K562 (cell line): ENCODE results near the gene SLC30A7. TPM values are rescaled to one million over a fixed set of nuclear protein-coding genes. Genes with fewer than 3 reads are reported as not detected.

Experiments used
- ATAC-seq: fragments of 200-7000 bp; cut with Tn5 transposase; 3 replicates; pipeline ENCODE4 v1.9.1; 2020; ENCODE audit warnings: moderate library complexity
- BruUV-seq: library from RNA; stranded (reverse); fragments of 400-500 nt; replicated peaks from 2 replicates; lab custom pipeline; 2021; lab: Mats Ljungman, UMichigan
- CTCF ChIA-PET: fragments of 300-600 bp; formaldehyde crosslinking; extraction: SDS; loops from one replicate; lab custom pipeline; 2021; ENCODE audit warnings: low intra/inter-chr PET ratio; lab: Yijun Ruan, JAX
- POLR2A ChIA-PET: fragments of 300-600, 350-650 bp; sonication (Branson Sonifier 250); formaldehyde crosslinking; extraction: SDS; loops from one replicate; lab custom pipeline; 2021; ENCODE audit warnings: antibody characterized with exemption, inconsistent platforms; lab: Yijun Ruan, JAX
- DNase-seq, 4 experiments: peaks; one replicate each; pipeline versions ENCODE4 v3.0.0 to v3.0.0-alpha.2; 2011 to 2018; ENCODE audit warnings: low spot score in 3 of 4, mixed read lengths in 3 of 4; ENCODE audit errors: extremely low read depth in 1 of 4
- FAIRE-seq: peaks from 2 replicates; lab custom pipeline; 2011; peaks lifted over from hg19 to GRCh38; lab: Jason Lieb, UNC
- H2AFZ ChIP-seq: 2 replicates; pipeline ENCODE4 v1.6.0; 2011; ENCODE audit warnings: low read depth, low read length, control low read depth, inconsistent platforms
- H3K27ac ChIP-seq: fragments of 200-600 bp; 3 replicates; pipeline ENCODE4 v1.8.0; 2011; ENCODE audit warnings: low read depth, mild to moderate bottlenecking, control low read depth, inconsistent platforms, low read length, moderate library complexity, mixed read lengths; ENCODE audit errors: extremely low read depth
- H3K27me3 ChIP-seq, 2 experiments: fragments of 300-600 bp in 1 of 2; 2 replicates in 1 of 2; 3 replicates in 1 of 2; pipeline versions ENCODE4 v1.6.0 to v1.8.0; 2011; ENCODE audit warnings: inconsistent platforms in 2 of 2, low read length in 2 of 2, mild to moderate bottlenecking in 1 of 2, mixed read lengths in 1 of 2, moderate library complexity in 1 of 2; ENCODE audit not compliant: control insufficient read depth in 2 of 2, insufficient read depth in 2 of 2
- H3K36me3 ChIP-seq: fragments of 300-600 bp; 3 replicates; pipeline ENCODE4 v1.8.0; 2011; ENCODE audit warnings: mild to moderate bottlenecking, low read length, inconsistent platforms; ENCODE audit not compliant: control insufficient read depth, insufficient read depth
- H3K4me1 ChIP-seq, 2 experiments: fragments of 200-600 bp in 1 of 2; replicated peaks in 1 of 2; 2 replicates in 1 of 2; 3 replicates in 1 of 2; pipeline versions ENCODE4 v1.5.1 to v1.8.0; 2011; ENCODE audit warnings: inconsistent platforms in 2 of 2, low read length in 2 of 2, mild to moderate bottlenecking in 1 of 2, mixed read lengths in 1 of 2, moderate library complexity in 1 of 2; ENCODE audit not compliant: control insufficient read depth in 2 of 2, insufficient read depth in 2 of 2
- H3K4me2 ChIP-seq: 2 replicates; pipeline ENCODE4 v1.6.1; 2011; ENCODE audit warnings: low read length, control low read depth, inconsistent platforms, mixed read lengths; ENCODE audit not compliant: insufficient read depth
- H3K4me3 ChIP-seq: fragments of 200-600 bp; sonication (generic), shearing (Covaris generic); 2 replicates; pipeline ENCODE4 v1.5.1; 2016; ENCODE audit warnings: control low read depth, inconsistent platforms
- H3K79me2 ChIP-seq: fragments of 200-600 bp; 3 replicates; pipeline ENCODE4 v1.8.0; 2011; ENCODE audit warnings: low read length, inconsistent platforms; ENCODE audit not compliant: control insufficient read depth, insufficient read depth
- H3K9ac ChIP-seq, 2 experiments: 2 replicates each; pipeline versions ENCODE4 v1.6.0 to v1.6.1; 2011; ENCODE audit warnings: low read depth in 2 of 2, low read length in 2 of 2, control low read depth in 1 of 2, inconsistent platforms in 1 of 2, mild to moderate bottlenecking in 1 of 2, mixed read lengths in 1 of 2; ENCODE audit not compliant: insufficient read depth in 1 of 2
- H3K9me1 ChIP-seq: one replicate; pipeline ENCODE4 v1.6.0; 2011; ENCODE audit warnings: inconsistent platforms, mild to moderate bottlenecking, low read length, moderate library complexity; ENCODE audit not compliant: control insufficient read depth, insufficient read depth
- H3K9me3 ChIP-seq: replicated peaks from 2 replicates; pipeline ENCODE4 v1.5.1; 2011; ENCODE audit warnings: low read depth, low read length, inconsistent platforms; ENCODE audit not compliant: control insufficient read depth, insufficient read depth
- H4K20me1 ChIP-seq: replicated peaks from 2 replicates; pipeline ENCODE4 v1.6.1; 2011; ENCODE audit warnings: low read length, inconsistent platforms, mixed read lengths; ENCODE audit not compliant: control insufficient read depth, insufficient read depth
- CCNT2 ChIP-seq: IDR thresholded peaks from 2 replicates; pipeline ENCODE4 v1.6.1; 2011; ENCODE audit warnings: borderline replicate concordance, low read depth, mild to moderate bottlenecking, moderate library complexity, mixed read lengths, low read length; ENCODE audit not compliant: insufficient read length; ENCODE audit errors: extremely low read depth
- CSDE1 ChIP-seq, 2 experiments: fragments of 450-650 bp; IDR thresholded peaks; 2 replicates each; pipeline ENCODE4 v1.6.1; 2016; ENCODE audit warnings: mild to moderate bottlenecking in 1 of 2
- DPF2 ChIP-seq: fragments of 450-650 bp; IDR thresholded peaks from 2 replicates; pipeline ENCODE4 v1.6.1; 2016
- PTBP1 ChIP-seq: fragments of 200-400 bp; formaldehyde crosslinking; IDR thresholded peaks from 2 replicates; pipeline ENCODE4 v1.6.1; 2017; ENCODE audit warnings: low read depth, low read length
- RBM17 ChIP-seq: fragments of 200-400 bp; formaldehyde crosslinking; IDR thresholded peaks from 2 replicates; pipeline ENCODE4 v1.6.1; 2017; ENCODE audit warnings: low read depth, mild to moderate bottlenecking, low read length, borderline replicate concordance
- SIN3B ChIP-seq: fragments of 450-650 bp; IDR thresholded peaks from 2 replicates; pipeline ENCODE4 v1.6.1; 2017; ENCODE audit warnings: low read depth, mild to moderate bottlenecking, moderate library complexity
- SMAD3 ChIP-seq: fragments of 450-650 bp; formaldehyde crosslinking; conservative IDR thresholded peaks from 2 replicates; pipeline ENCODE4 v1.4.0; 2020; ENCODE audit warnings: mild to moderate bottlenecking
- SMARCC2 ChIP-seq: fragments of 450-650 bp; IDR thresholded peaks from 2 replicates; pipeline ENCODE4 v1.6.1; 2017; ENCODE audit warnings: antibody characterized with exemption, moderate library complexity, mild to moderate bottlenecking, low read depth
- XRCC3 ChIP-seq: fragments of 450-650 bp; IDR thresholded peaks from 2 replicates; pipeline ENCODE4 v1.6.1; 2017; ENCODE audit warnings: mild to moderate bottlenecking, moderate library complexity
- ZNF239 ChIP-seq: fragments of 250-450 bp; sonication (Bioruptor Pico); IDR thresholded peaks from 2 replicates; pipeline ENCODE4 v1.4.0; 2020; ENCODE audit warnings: mild to moderate bottlenecking
- ZNF318 ChIP-seq, 2 experiments: fragments of 450-650 bp; IDR thresholded peaks; 2 replicates each; pipeline ENCODE4 v1.6.1; 2016; ENCODE audit warnings: mild to moderate bottlenecking in 2 of 2, borderline replicate concordance in 1 of 2, low read depth in 1 of 2, moderate library complexity in 1 of 2
- ZNF707 ChIP-seq: fragments of 250-450 bp; sonication (Bioruptor Pico); conservative IDR thresholded peaks from 2 replicates; pipeline ENCODE4 v1.8.0; 2022; ENCODE audit warnings: inconsistent platforms, mild to moderate bottlenecking, moderate library complexity
- WGBS: fragments of 100-300 bp; shearing (Covaris generic); methylation state at CpG from one replicate; pipeline ENCODE4 v1.1.6; 2016; ENCODE audit warnings: low coverage, mixed read lengths; ENCODE audit not compliant: insufficient coverage; ENCODE audit errors: missing lambda C conversion rate; 5-methylcytosine and 5-hydroxymethylcytosine counted together
- in situ Hi-C: fragments of 300-500 bp; cut with MboI; formaldehyde crosslinking; loops from 4 replicates; pipeline ENCODE4 v1.15.0; 2018; ENCODE audit warnings: inconsistent platforms, mixed read lengths
- intact Hi-C: fragments of 100-400 bp; cut with micrococcal nuclease; formaldehyde crosslinking; loops from 2 replicates; pipeline ENCODE4 v1.14.2; 2022
- polyA plus RNA-seq, 8 experiments: library from polyadenylated mRNA; depleted of rRNA in 4 of 8; stranded (reverse) in 5 of 8; unstranded in 3 of 8; fragments of >200 nt; fragmentation: Nextera tagmentation in 2 of 8; fragmentation: Illumina TruSeq in 1 of 8; extraction: Ambion mirVana in 2 of 8; extraction: Trizol in 1 of 8; gene quantifications; 2 replicates each; pipeline versions ENCODE4 v1.2.1 to v1.2.3, GENCODE V29; 2011 to 2014; ENCODE audit warnings: inconsistent platforms in 1 of 8, missing spikeins in 1 of 8
- total RNA-seq, 7 experiments: library from RNA; depleted of rRNA in 6 of 7; stranded (reverse); fragments of >200 nt in 6 of 7; fragmentation: Illumina TruSeq in 2 of 7; extraction: Trizol in 2 of 7; gene quantifications; 2 replicates each; pipeline versions ENCODE4 v1.2.1 to v1.2.3, GENCODE V29; 2011 to 2021; ENCODE audit warnings: low replicate concordance in 1 of 7

SLC30A7 gene
- total and polyA plus RNA-seq, 9 of the 15 experiments (the other 6 are each of a cell fraction or from before 2014, with no cell fraction given): 3.5 to 17.1 (median 7.2) TPM

- Histone ChIP-seq H3K9me3 (no peaks in the 10 kb centered on the region), H3K79me2 (no peaks in the 10 kb centered on the region), H4K20me1 (no peaks in the 10 kb centered on the region), H3K4me3 (no peak overlapping the region), H3K27me3 (no peaks in the 10 kb centered on the region), H3K36me3 (peaks cover 31% of the 10 kb centered on the region; the same call in 2 of the 3 replicates), H3K4me2 (no peak overlapping the region), H3K27ac (no peak overlapping the region), H2AFZ (no peak overlapping the region), H3K9ac (no peak overlapping the region), H3K4me1 (no peaks in the 10 kb centered on the region), H3K9me1 (no peaks in the 10 kb centered on the region)
- DNase-seq: no peak
- no peak for ATAC-seq
- FAIRE-seq: no peak
- TF ChIP-seq SMARCC2 (no peak), SMAD3 (no peak), DPF2 (no peak), ZNF239 (CRISPR knock-in tag) (no peak), CSDE1 (IDR thresholded peaks at IDR 0.05) (no peak), RBM17 (no peak), XRCC3 (no peak), ZNF707 (CRISPR knock-in tag) (no peak), PTBP1 (no peak), SIN3B (no peak), ZNF318 (IDR thresholded peaks at IDR 0.05; ENCODE audit: borderline replicate concordance in 1 of 2, low read depth in 1 of 2) (no peak), CCNT2 (no peak)
- ChIA-PET POLR2A (no interaction called here), CTCF (no interaction called here)
- intact Hi-C loops (no loop called here), in situ Hi-C loops (no loop called here)
- BruUV-seq: no TSS peak
- 94% methylated on average over 4 of the region's 4 CpGs for WGBS
Measured at GRCh38 chr1:100982793-100983192, 86.9 kb downstream of the SLC30A7 start.
